Smooth muscle cell (in vitro differentiated cells): ENCODE results near the gene FADD. TPM values are rescaled to one million over a fixed set of nuclear protein-coding genes. Genes with fewer than 3 reads are reported as not detected.

Experiments used
- DNase-seq: peaks from one replicate; lab custom pipeline; 2025; ENCODE audit not compliant: unreplicated experiment; lab: John Stamatoyannopoulos, UW
- H2AFZ ChIP-seq: fragments of 200-600 bp; sonication (generic); 2 replicates; pipeline ENCODE4 v1.6.0; 2016; ENCODE audit warnings: antibody characterized with exemption, low read depth, mild to moderate bottlenecking
- H3F3A ChIP-seq: fragments of 200-600 bp; sonication (generic); 2 replicates; pipeline ENCODE4 v1.6.0; 2017; ENCODE audit warnings: antibody characterized with exemption, low read depth
- H3K27ac ChIP-seq: fragments of 200-600 bp; sonication (generic); 2 replicates; pipeline ENCODE4 v1.5.1; 2016; ENCODE audit warnings: low read depth, mild to moderate bottlenecking
- H3K27me3 ChIP-seq: fragments of 200-600 bp; sonication (generic); 2 replicates; pipeline ENCODE4 v1.6.1; 2016; ENCODE audit warnings: low read depth, mild to moderate bottlenecking
- H3K36me3 ChIP-seq: fragments of 200-600 bp; sonication (generic); 2 replicates; pipeline ENCODE4 v1.5.1; 2016; ENCODE audit warnings: low read depth
- H3K4me1 ChIP-seq: fragments of 200-600 bp; sonication (generic); 2 replicates; pipeline ENCODE4 v1.5.1; 2016; ENCODE audit warnings: low read depth
- H3K4me2 ChIP-seq: fragments of 200-600 bp; sonication (generic); 2 replicates; pipeline ENCODE4 v1.6.0; 2016; ENCODE audit warnings: mild to moderate bottlenecking
- H3K4me3 ChIP-seq: fragments of 200-600 bp; sonication (generic); 2 replicates; pipeline ENCODE4 v1.5.1; 2016; ENCODE audit warnings: mild to moderate bottlenecking
- H3K79me2 ChIP-seq: fragments of 200-600 bp; sonication (generic); 2 replicates; pipeline ENCODE4 v1.6.0; 2016; ENCODE audit warnings: low read depth, mild to moderate bottlenecking
- H3K9ac ChIP-seq: fragments of 200-600 bp; sonication (generic); 2 replicates; pipeline ENCODE4 v1.6.0; 2016; ENCODE audit warnings: low read depth
- H3K9me3 ChIP-seq: fragments of 200-600 bp; sonication (generic); replicated peaks from 2 replicates; pipeline ENCODE4 v1.5.1; 2016; ENCODE audit warnings: low read depth
- H4K20me1 ChIP-seq: fragments of 200-600 bp; sonication (generic); 2 replicates; pipeline ENCODE4 v1.6.0; 2016; ENCODE audit warnings: low read depth
- CTCF ChIP-seq: fragments of 200-600 bp; sonication (generic); IDR thresholded peaks from 2 replicates; pipeline ENCODE4 v1.5.1; 2017; ENCODE audit warnings: borderline replicate concordance, mild to moderate bottlenecking, antibody characterized with exemption; ENCODE audit not compliant: insufficient read depth, poor library complexity, severe bottlenecking
- WGBS: methylation state at CpG from one replicate; pipeline ENCODE4 v1.1.7; 2016; ENCODE audit warnings: low lambda C conversion rate; 5-methylcytosine and 5-hydroxymethylcytosine counted together
- polyA plus RNA-seq: library from polyadenylated mRNA; unstranded; fragments of >200 nt; fragmentation: Nextera tagmentation; extraction: Ambion mirVana; gene quantifications from 2 replicates; pipeline ENCODE4 v1.2.1, GENCODE V29; 2016
- total RNA-seq: library from RNA; depleted of rRNA; stranded (reverse); fragments of >200 nt; gene quantifications from 2 replicates; pipeline ENCODE4 v1.2.3, GENCODE V29; 2014

The FADD gene
- total and polyA plus RNA-seq, 2 experiments from 2014 or later: 22.2 to 41.3 TPM

- Histone ChIP-seq H2AFZ (no peak overlapping the region), H3K27ac (no peak overlapping the region), H3K4me2 (no peak overlapping the region), H3K4me3 (no peak overlapping the region), H3K79me2 (no peaks in the 10 kb centered on the region), H4K20me1 (no peaks in the 10 kb centered on the region), H3K9me3 (no peaks in the 10 kb centered on the region), H3K4me1 (no peaks in the 10 kb centered on the region), H3F3A (no peaks in the 10 kb centered on the region), H3K9ac (no peak overlapping the region), H3K36me3 (no peaks in the 10 kb centered on the region), H3K27me3 (no peaks in the 10 kb centered on the region)
- 49% methylated on average over 8 of the region's 8 CpGs for WGBS
- peak; percentile 12 for TF ChIP-seq CTCF
- DNase-seq: no peak
Measured at GRCh38 chr11:70158201-70158600, 44.9 kb upstream of the FADD start.

GRCh38 chr11:70158757-70159389 is 44.2 kb upstream of the FADD start:
- Histone ChIP-seq H3K4me3 (no peak overlapping the region), H2AFZ (no peak overlapping the region), H3K9me3 (no peaks in the 10 kb centered on the region), H3K27me3 (no peaks in the 10 kb centered on the region), H3K27ac (no peak overlapping the region), H3K9ac (no peak overlapping the region), H3K4me1 (no peaks in the 10 kb centered on the region), H3F3A (no peaks in the 10 kb centered on the region), H3K36me3 (no peaks in the 10 kb centered on the region), H3K79me2 (no peaks in the 10 kb centered on the region), H4K20me1 (no peaks in the 10 kb centered on the region), H3K4me2 (no peak overlapping the region)
- TF ChIP-seq CTCF: no peak
- WGBS: 92% methylated on average over 14 of the region's 14 CpGs
- DNase-seq: no peak

GRCh38 chr11:70159627-70160570 is 43.2 kb upstream of the FADD start:
- H3K79me2 ChIP-seq: no peaks in the 10 kb centered on the region
- no peak overlapping the region for H3K4me2 ChIP-seq
- no peak overlapping the region for H3K4me3 ChIP-seq
- DNase-seq: no peak
- H3K9me3 ChIP-seq: no peaks in the 10 kb centered on the region
- H3F3A ChIP-seq: no peaks in the 10 kb centered on the region
- no peaks in the 10 kb centered on the region for H3K27me3 ChIP-seq
- no peak overlapping the region for H3K27ac ChIP-seq
- H2AFZ ChIP-seq: no peak overlapping the region
- WGBS: 90% methylated on average over 24 of the region's 24 CpGs
- no peak for TF ChIP-seq CTCF
- no peak overlapping the region for H3K9ac ChIP-seq
- H4K20me1 ChIP-seq: no peaks in the 10 kb centered on the region
- H3K36me3 ChIP-seq: no peaks in the 10 kb centered on the region
- H3K4me1 ChIP-seq: no peaks in the 10 kb centered on the region
